ENCODE results near the gene KMT2E.

DNA sequence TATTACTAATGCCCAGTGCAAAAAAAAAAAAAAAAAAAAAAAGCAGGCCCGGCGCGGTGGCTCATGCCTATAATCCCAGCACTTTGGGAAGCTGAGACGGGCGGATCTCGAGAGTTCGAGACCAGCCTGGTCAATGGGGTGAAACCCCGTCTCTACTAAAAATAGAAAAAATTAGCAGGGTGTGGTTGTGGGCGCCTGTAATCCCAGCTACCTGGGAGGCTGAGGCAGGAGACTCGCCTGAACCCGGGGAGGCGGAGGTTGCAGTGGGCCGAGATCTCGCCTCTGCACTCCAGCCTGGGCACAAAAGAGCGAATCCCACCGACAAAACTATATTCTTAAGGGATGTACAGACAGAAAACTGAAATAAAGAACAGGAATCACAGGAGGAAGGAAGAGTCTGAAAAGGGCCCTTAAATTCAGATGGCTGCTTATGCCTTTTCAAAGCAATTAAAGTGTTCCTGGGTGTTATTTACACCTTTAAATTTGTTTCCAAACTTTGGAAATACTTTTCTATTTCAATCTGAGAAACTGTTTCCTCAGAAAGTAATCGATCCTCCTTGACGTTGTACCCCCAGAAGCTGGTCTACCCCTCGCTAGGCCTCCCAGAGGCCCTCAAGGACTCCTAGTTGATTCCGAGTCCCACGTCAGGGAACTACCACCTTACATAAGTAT, 2.0 kb upstream of the KMT2E start:
- TF ChIP-seq, protein P1, sequence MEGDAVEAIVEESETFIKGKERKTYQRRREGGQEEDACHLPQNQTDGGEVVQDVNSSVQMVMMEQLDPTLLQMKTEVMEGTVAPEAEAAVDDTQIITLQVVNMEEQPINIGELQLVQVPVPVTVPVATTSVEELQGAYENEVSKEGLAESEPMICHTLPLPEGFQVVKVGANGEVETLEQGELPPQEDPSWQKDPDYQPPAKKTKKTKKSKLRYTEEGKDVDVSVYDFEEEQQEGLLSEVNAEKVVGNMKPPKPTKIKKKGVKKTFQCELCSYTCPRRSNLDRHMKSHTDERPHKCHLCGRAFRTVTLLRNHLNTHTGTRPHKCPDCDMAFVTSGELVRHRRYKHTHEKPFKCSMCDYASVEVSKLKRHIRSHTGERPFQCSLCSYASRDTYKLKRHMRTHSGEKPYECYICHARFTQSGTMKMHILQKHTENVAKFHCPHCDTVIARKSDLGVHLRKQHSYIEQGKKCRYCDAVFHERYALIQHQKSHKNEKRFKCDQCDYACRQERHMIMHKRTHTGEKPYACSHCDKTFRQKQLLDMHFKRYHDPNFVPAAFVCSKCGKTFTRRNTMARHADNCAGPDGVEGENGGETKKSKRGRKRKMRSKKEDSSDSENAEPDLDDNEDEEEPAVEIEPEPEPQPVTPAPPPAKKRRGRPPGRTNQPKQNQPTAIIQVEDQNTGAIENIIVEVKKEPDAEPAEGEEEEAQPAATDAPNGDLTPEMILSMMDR (IDR thresholded peaks at IDR 0.05; ENCODE audit: insufficient read depth, low read depth, low read length): no peak
- no peak for TF ChIP-seq EZH2 (IDR thresholded peaks at IDR 0.05; ENCODE audit: insufficient read depth, low read length)
